Lower leg skin (tissue), 4 donors: ENCODE measurements around the gene KRTAP10-10. TPM values are rescaled to one million over a fixed set of nuclear protein-coding genes. Genes with fewer than 3 reads are reported as not detected.

Experiments used
- DNase-seq, 2 donors: peaks; one replicate each; pipeline ENCODE4 v3.0.0-alpha.2; 2019; ENCODE audit warnings: low spot score in 2 of 2
- H3K4me3 ChIP-seq: fragments of 200-600 bp; sonication (generic); 2 replicates; pipeline ENCODE4 v1.5.1; 2017; ENCODE audit warnings: mild to moderate bottlenecking, low read depth; ENCODE audit not compliant: poor library complexity, severe bottlenecking
- CTCF ChIP-seq, 3 donors: fragments of 450-650 bp; IDR thresholded peaks; one replicate each; pipeline ENCODE4 v1.5.1; 2016; ENCODE audit warnings: antibody characterized with exemption in 3 of 3, mild to moderate bottlenecking in 3 of 3, moderate library complexity in 2 of 3
- POLR2A ChIP-seq, 2 donors: fragments of 450-650 bp; IDR thresholded peaks; one replicate each; pipeline ENCODE4 v1.6.1; 2016 to 2017; ENCODE audit warnings: antibody characterized with exemption in 2 of 2, mild to moderate bottlenecking in 1 of 2, moderate library complexity in 1 of 2
- WGBS, 2 donors: methylation state at CpG; one replicate each; pipeline ENCODE4 v1.1.5; 2018; 5-methylcytosine and 5-hydroxymethylcytosine counted together
- intact Hi-C: fragments of 100-400 bp; cut with DNase I; formaldehyde crosslinking; loops from one replicate; pipeline ENCODE4 v1.15.0; 2023; ENCODE audit warnings: low total_unique reads
- total RNA-seq, 4 donors: library from RNA; depleted of rRNA; stranded (reverse); fragments of >200 nt; gene quantifications; one replicate each; pipeline ENCODE4 v1.1.0, GENCODE V29; 2016

The KRTAP10-10 gene
- total RNA-seq, 4 donors from 2014 or later: 5.3 TPM; not detected in 3

GRCh38 chr21:44615466-44615865, 21.7 kb upstream of the KRTAP10-10 start:
- 70 to 86% methylated on average over 8 of the region's 8 CpGs for WGBS, 2 donors

GRCh38 chr21:44615911-44616590, 21.1 kb upstream of the KRTAP10-10 start:
- TF ChIP-seq POLR2A (IDR thresholded peaks at IDR 0.05): no peak
- TF ChIP-seq CTCF (IDR thresholded peaks at IDR 0.05): no peak
- WGBS, 2 donors: 67 to 72% methylated on average over 15 to 16 of the region's 17 CpGs
- no peak for DNase-seq
- intact Hi-C loops: no loop called here
- no peak overlapping the region for H3K4me3 ChIP-seq

More at GRCh38 chr21:44615466-44615865, 21.7 kb upstream of the KRTAP10-10 start:
- intact Hi-C loops: no loop called here
- TF ChIP-seq CTCF (IDR thresholded peaks at IDR 0.05): no peak
- TF ChIP-seq POLR2A (IDR thresholded peaks at IDR 0.05): no peak
- H3K4me3 ChIP-seq: no peak overlapping the region
- DNase-seq: no peak

- H3K4me3 ChIP-seq: no peak overlapping the region
- intact Hi-C loops: no loop called here
- no peak for DNase-seq
- TF ChIP-seq CTCF (IDR thresholded peaks at IDR 0.05): no peak
- TF ChIP-seq POLR2A (IDR thresholded peaks at IDR 0.05): no peak
- 39 to 50% methylated on average over 16 of the region's 16 CpGs for WGBS, 2 donors
Observed at GRCh38 chr21:44616591-44616926, 20.6 kb upstream of the KRTAP10-10 start.

- DNase-seq: no peak
- 64 to 65% methylated on average over 8 of the region's 8 CpGs for WGBS, 2 donors
- intact Hi-C loops: no loop called here
- no peak for TF ChIP-seq CTCF (IDR thresholded peaks at IDR 0.05)
- no peak overlapping the region for H3K4me3 ChIP-seq
Observed at GRCh38 chr21:44617071-44617501, 20.1 kb upstream of the KRTAP10-10 start.

- H3K4me3 ChIP-seq: no peak overlapping the region
- WGBS, 2 donors: 46 to 48% methylated on average over 4 of the region's 4 CpGs
- DNase-seq: no peak
- intact Hi-C loops: no loop called here
- TF ChIP-seq POLR2A (IDR thresholded peaks at IDR 0.05) (no peak), CTCF (IDR thresholded peaks at IDR 0.05) (no peak)
Observed at GRCh38 chr21:44618504-44618903, 18.7 kb upstream of the KRTAP10-10 start.

GRCh38 chr21:44618909-44619308, 18.2 kb upstream of the KRTAP10-10 start:
- WGBS, 2 donors: 69 to 70% methylated on average over 3 of the region's 3 CpGs
- no peak overlapping the region for H3K4me3 ChIP-seq
- no peak for TF ChIP-seq CTCF (IDR thresholded peaks at IDR 0.05)
- no peak for TF ChIP-seq POLR2A (IDR thresholded peaks at IDR 0.05)
- intact Hi-C loops: no loop called here
- no peak for DNase-seq
